Measurements from ENCODE around the gene RBMS3. TPM values are rescaled to one million over a fixed set of nuclear protein-coding genes. Genes with fewer than 3 reads are reported as not detected.
A peak's percentile ranks its signal among the peaks of the same experiment; 100 is the strongest.

RBMS3 gene
- total RNA-seq, 1 experiment from 2014 or later, result 7.4 TPM

- no peaks in the 10 kb centered on the region for H3K9me3 Mint-ChIP-seq (ENCODE audit: unreplicated experiment)
- no peaks in the 10 kb centered on the region for H3K27me3 Mint-ChIP-seq (ENCODE audit: insufficient read depth, unreplicated experiment)
- peak in 1 of 2 experiments; percentile 42 for DNase-seq
- peak overlapping the region; percentile 53 for H3K27ac Mint-ChIP-seq (ENCODE audit: unreplicated experiment)
- Histone ChIP-seq H3K4me3 (ENCODE audit: low read depth, low read length) (no peak overlapping the region), H3K9me3 (no peaks in the 10 kb centered on the region), H3K4me1 (peaks cover 31% of the 10 kb centered on the region), H3K27me3 (replicated peaks; ENCODE audit: control insufficient read depth, insufficient read depth, low read length) (no peaks in the 10 kb centered on the region), H3K36me3 (ENCODE audit: control insufficient read depth, insufficient read depth, low read length) (no peaks in the 10 kb centered on the region)
- no peaks in the 10 kb centered on the region for H3K36me3 Mint-ChIP-seq (ENCODE audit: insufficient read depth, unreplicated experiment)
- no peak overlapping the region for H3K4me3 Mint-ChIP-seq (ENCODE audit: unreplicated experiment)
- intact Hi-C loops (cut with micrococcal nuclease; ENCODE audit: unreplicated experiment), result no loop called here
- no peak for TF ChIP-seq CTCF (IDR thresholded peaks at IDR 0.05; ENCODE audit: insufficient read depth in 1 of 2, low read depth in 1 of 2, low read length in 1 of 2, severe bottlenecking in 1 of 2, unreplicated experiment in 1 of 2)
- no TSS peak for BruUV-seq (replicated peaks)
- CTCF ChIA-PET, result interaction anchor here (0.6 kb wide), 1 partner anchor 146 kb away, joined by 3 read pairs; no protein-coding TSS in a partner anchor
- POLR2A ChIA-PET, result no interaction called here
- peaks cover 34% of the 10 kb centered on the region for H3K4me1 Mint-ChIP-seq (ENCODE audit: low read depth, unreplicated experiment)
Measured at GRCh38 chr3:29291260-29291981, 10.6 kb downstream of the RBMS3 start.

GRCh38 chr3:29291982-29292363, 11.1 kb downstream of the RBMS3 start:
- Histone ChIP-seq H3K4me3 (ENCODE audit: low read depth, low read length) (no peak overlapping the region), H3K4me1 (peaks cover 31% of the 10 kb centered on the region), H3K36me3 (ENCODE audit: control insufficient read depth, insufficient read depth, low read length) (no peaks in the 10 kb centered on the region), H3K27me3 (replicated peaks; ENCODE audit: control insufficient read depth, insufficient read depth, low read length) (no peaks in the 10 kb centered on the region), H3K9me3 (no peaks in the 10 kb centered on the region)
- intact Hi-C loops (cut with micrococcal nuclease; ENCODE audit: unreplicated experiment), result no loop called here
- Mint-ChIP-seq H3K9me3 (ENCODE audit: unreplicated experiment) (no peaks in the 10 kb centered on the region), H3K4me3 (ENCODE audit: unreplicated experiment) (no peak overlapping the region), H3K36me3 (ENCODE audit: insufficient read depth, unreplicated experiment) (no peaks in the 10 kb centered on the region), H3K4me1 (ENCODE audit: low read depth, unreplicated experiment) (peaks cover 34% of the 10 kb centered on the region), H3K27me3 (ENCODE audit: insufficient read depth, unreplicated experiment) (no peaks in the 10 kb centered on the region), H3K27ac (ENCODE audit: unreplicated experiment) (peak overlapping the region; percentile 53)
- CTCF ChIA-PET, result no interaction called here
- POLR2A ChIA-PET, result no interaction called here
- BruUV-seq (replicated peaks), result no TSS peak
- no peak for TF ChIP-seq CTCF (IDR thresholded peaks at IDR 0.05; ENCODE audit: insufficient read depth in 1 of 2, low read depth in 1 of 2, low read length in 1 of 2, severe bottlenecking in 1 of 2, unreplicated experiment in 1 of 2)
- no peak for DNase-seq

GRCh38 chr3:29293421-29293820, 12.6 kb downstream of the RBMS3 start:
- Histone ChIP-seq H3K4me1 (peaks cover 31% of the 10 kb centered on the region), H3K4me3 (ENCODE audit: low read depth, low read length) (no peak overlapping the region), H3K36me3 (ENCODE audit: control insufficient read depth, insufficient read depth, low read length) (no peaks in the 10 kb centered on the region), H3K27me3 (replicated peaks; ENCODE audit: control insufficient read depth, insufficient read depth, low read length) (no peaks in the 10 kb centered on the region), H3K9me3 (no peaks in the 10 kb centered on the region)
- H3K36me3 Mint-ChIP-seq (ENCODE audit: insufficient read depth, unreplicated experiment), result no peaks in the 10 kb centered on the region
- intact Hi-C loops (cut with micrococcal nuclease; ENCODE audit: unreplicated experiment), result no loop called here
- TF ChIP-seq CTCF (IDR thresholded peaks at IDR 0.05; ENCODE audit: insufficient read depth in 1 of 2, low read depth in 1 of 2, low read length in 1 of 2, severe bottlenecking in 1 of 2, unreplicated experiment in 1 of 2), result no peak
- no peaks in the 10 kb centered on the region for H3K9me3 Mint-ChIP-seq (ENCODE audit: unreplicated experiment)
- CTCF ChIA-PET, result no interaction called here
- no peak overlapping the region for H3K4me3 Mint-ChIP-seq (ENCODE audit: unreplicated experiment)
- no peak for DNase-seq
- POLR2A ChIA-PET, result no interaction called here
- BruUV-seq (replicated peaks), result no TSS peak
- H3K27me3 Mint-ChIP-seq (ENCODE audit: insufficient read depth, unreplicated experiment), result no peaks in the 10 kb centered on the region
- H3K27ac Mint-ChIP-seq (ENCODE audit: unreplicated experiment), result peak overlapping the region; percentile 69
- peaks cover 34% of the 10 kb centered on the region for H3K4me1 Mint-ChIP-seq (ENCODE audit: low read depth, unreplicated experiment)

Measured in Caco-2 (cell line).